Stimulated activated naive CD8-positive, alpha-beta T cell treated with anti-CD3 and anti-CD28 coated beads, Interleukin-15, Interleukin-2, amounts not matched to agents 100 ng/mL and 50 ng/mL, for 24 hours (primary cell): Measurements from ENCODE around the gene SNPH.
"Not testable (repeated sequence)": the region's sequence is repeated elsewhere in the genome, so short reads cannot be mapped to it uniquely, and the experiment has no call there.

ENCODE experiments used
- H3K27ac Mint-ChIP-seq: one replicate; pipeline ENCODE4 v1.8.0; 2021; ENCODE audit warnings: mild to moderate bottlenecking, mixed read lengths
- H3K27me3 Mint-ChIP-seq: one replicate; pipeline ENCODE4 v1.8.0; 2021; ENCODE audit warnings: mixed read lengths
- H3K36me3 Mint-ChIP-seq: one replicate; pipeline ENCODE4 v1.8.0; 2021; ENCODE audit warnings: low read depth, mixed read lengths
- H3K4me1 Mint-ChIP-seq: one replicate; pipeline ENCODE4 v1.8.0; 2021; ENCODE audit warnings: low read depth, mixed read lengths
- H3K4me3 Mint-ChIP-seq: one replicate; pipeline ENCODE4 v1.8.0; 2021; ENCODE audit warnings: mild to moderate bottlenecking, mixed read lengths
- H3K9me3 Mint-ChIP-seq: one replicate; pipeline ENCODE4 v1.8.0; 2021; ENCODE audit warnings: mixed read lengths

Gene SNPH

GRCh38 chr20:1266167-1266973 is at the start of gene SNPH:
SNPH (plus strand) TSS chr20:1266294; CDS start chr20:1296240, 29,946 bp downstream.
- Mint-ChIP-seq H3K27ac (peak within 1 kb of the TSS; percentile 89), H3K9me3 (no peaks in the 10 kb centered on the region), H3K4me3 (peak within 1 kb of the TSS; percentile 84), H3K27me3 (no peaks in the 10 kb centered on the region), H3K4me1 (peaks cover 41% of the 10 kb centered on the region), H3K36me3 (no peaks in the 10 kb centered on the region)

GRCh38 chr20:1216527-1217427 is 49.3 kb upstream of the SNPH start:
- not testable (repeated sequence) for H3K36me3 Mint-ChIP-seq, H3K27ac Mint-ChIP-seq, H3K27me3 Mint-ChIP-seq, H3K4me3 Mint-ChIP-seq, H3K9me3 Mint-ChIP-seq
- peaks cover 37% of the 10 kb centered on the region for H3K4me1 Mint-ChIP-seq

GRCh38 chr20:1222750-1223149 is 43.3 kb upstream of the SNPH start:
- not testable (repeated sequence) for H3K9me3 Mint-ChIP-seq, H3K4me1 Mint-ChIP-seq, H3K27ac Mint-ChIP-seq, H3K36me3 Mint-ChIP-seq, H3K4me3 Mint-ChIP-seq
- peaks cover 13% of the 10 kb centered on the region for H3K27me3 Mint-ChIP-seq

GRCh38 chr20:1224205-1224890 is 41.7 kb upstream of the SNPH start:
- Mint-ChIP-seq H3K36me3 (no peaks in the 10 kb centered on the region), H3K4me1 (peaks cover 8% of the 10 kb centered on the region), H3K27me3 (peaks cover 20% of the 10 kb centered on the region), H3K9me3 (peaks cover 4% of the 10 kb centered on the region), H3K27ac (no peak overlapping the region), H3K4me3 (no peak overlapping the region)

GRCh38 chr20:1225263-1225782 is 40.8 kb upstream of the SNPH start:
- peak overlapping the region; percentile 65 for H3K4me3 Mint-ChIP-seq
- no peaks in the 10 kb centered on the region for H3K36me3 Mint-ChIP-seq
- peaks cover 26% of the 10 kb centered on the region for H3K27me3 Mint-ChIP-seq
- no peak overlapping the region for H3K27ac Mint-ChIP-seq
- peaks cover 4% of the 10 kb centered on the region for H3K9me3 Mint-ChIP-seq
- peaks cover 8% of the 10 kb centered on the region for H3K4me1 Mint-ChIP-seq

- H3K27ac Mint-ChIP-seq, result no peak within 1 kb of the TSS
- H3K4me1 Mint-ChIP-seq, result peaks cover 8% of the 10 kb centered on the region
- H3K27me3 Mint-ChIP-seq, result peaks cover 32% of the 10 kb centered on the region
- H3K36me3 Mint-ChIP-seq, result no peaks in the 10 kb centered on the region
- peaks cover 4% of the 10 kb centered on the region for H3K9me3 Mint-ChIP-seq
- H3K4me3 Mint-ChIP-seq, result peak within 1 kb of the TSS; percentile 83
Measured at GRCh38 chr20:1225783-1226654, 40.1 kb upstream of the SNPH start, which contains the start of gene RAD21L1. RAD21L1 (plus strand) TSS chr20:1226044; CDS start chr20:1228454, 2,410 bp downstream.

GRCh38 chr20:1229541-1229940 is 36.6 kb upstream of the SNPH start:
- Mint-ChIP-seq H3K36me3 (no peaks in the 10 kb centered on the region), H3K4me3 (no peak overlapping the region), H3K27ac (no peak overlapping the region), H3K9me3 (peaks cover under 1% of the 10 kb centered on the region), H3K27me3 (peaks cover 33% of the 10 kb centered on the region), H3K4me1 (peaks cover 4% of the 10 kb centered on the region)

GRCh38 chr20:1232286-1233111 is 33.6 kb upstream of the SNPH start:
- Mint-ChIP-seq H3K4me3 (no peak overlapping the region), H3K27me3 (peaks cover 33% of the 10 kb centered on the region), H3K36me3 (no peaks in the 10 kb centered on the region), H3K9me3 (no peaks in the 10 kb centered on the region), H3K27ac (no peak overlapping the region), H3K4me1 (no peaks in the 10 kb centered on the region)

GRCh38 chr20:1240549-1240948 is 25.5 kb upstream of the SNPH start:
- Mint-ChIP-seq H3K27me3 (peaks cover 13% of the 10 kb centered on the region), H3K9me3 (no peaks in the 10 kb centered on the region), H3K4me3 (no peak overlapping the region), H3K4me1 (no peaks in the 10 kb centered on the region), H3K27ac (no peak overlapping the region), H3K36me3 (no peaks in the 10 kb centered on the region)

- Mint-ChIP-seq H3K36me3 (no peaks in the 10 kb centered on the region), H3K4me1 (no peaks in the 10 kb centered on the region), H3K27ac (no peak overlapping the region), H3K27me3 (peaks cover 7% of the 10 kb centered on the region), H3K9me3 (no peaks in the 10 kb centered on the region), H3K4me3 (no peak overlapping the region)
Measured at GRCh38 chr20:1241456-1241855, 24.6 kb upstream of the SNPH start.

GRCh38 chr20:1242099-1242498 is 24.0 kb upstream of the SNPH start:
- Mint-ChIP-seq H3K27ac (no peak overlapping the region), H3K4me1 (no peaks in the 10 kb centered on the region), H3K9me3 (no peaks in the 10 kb centered on the region), H3K36me3 (no peaks in the 10 kb centered on the region), H3K27me3 (peaks cover 7% of the 10 kb centered on the region), H3K4me3 (no peak overlapping the region)

GRCh38 chr20:1242530-1242929 is 23.6 kb upstream of the SNPH start:
- H3K27me3 Mint-ChIP-seq, result peaks cover 4% of the 10 kb centered on the region
- no peaks in the 10 kb centered on the region for H3K9me3 Mint-ChIP-seq
- H3K4me1 Mint-ChIP-seq, result no peaks in the 10 kb centered on the region
- no peak overlapping the region for H3K4me3 Mint-ChIP-seq
- no peaks in the 10 kb centered on the region for H3K36me3 Mint-ChIP-seq
- no peak overlapping the region for H3K27ac Mint-ChIP-seq

- Mint-ChIP-seq H3K27me3 (peaks cover 3% of the 10 kb centered on the region), H3K9me3 (no peaks in the 10 kb centered on the region), H3K27ac (no peak overlapping the region), H3K4me1 (no peaks in the 10 kb centered on the region), H3K36me3 (no peaks in the 10 kb centered on the region), H3K4me3 (no peak overlapping the region)
Measured at GRCh38 chr20:1245578-1245977, 20.5 kb upstream of the SNPH start.
